HEK293 (cell line): Measurements from ENCODE around the gene KRTAP5-7.
A peak's percentile ranks its signal among the peaks of the same experiment; 100 is the strongest.
"Not testable (repeated sequence)": the region's sequence is repeated elsewhere in the genome, so short reads cannot be mapped to it uniquely, and the experiment has no call there.

Experiments used
- CTCF ChIA-PET: fragments of 350-600 bp; formaldehyde crosslinking; extraction: SDS; loops from one replicate; lab custom pipeline; 2021; ENCODE audit warnings: antibody characterized with exemption; lab: Yijun Ruan, JAX
- POLR2A ChIA-PET: fragments of 300-600 bp; formaldehyde crosslinking; extraction: SDS; loops from one replicate; lab custom pipeline; 2020; ENCODE audit warnings: antibody characterized with exemption, inconsistent platforms; lab: Yijun Ruan, JAX
- H3K27ac ChIP-seq: fragments of 200-500 bp; sonication (Bioruptor generic); 2 replicates; pipeline ENCODE4 v1.5.1; 2014; ENCODE audit warnings: low read depth, low read length, control low read depth, inconsistent platforms; ENCODE audit errors: extremely low read depth
- H3K36me3 ChIP-seq, 2 experiments: fragments of 200-500 bp in 1 of 2; sonication (Bioruptor generic) in 1 of 2; 1 replicate in 1 of 2; 2 replicates in 1 of 2; pipeline ENCODE4 v1.5.1; 2014 to 2017; ENCODE audit warnings: inconsistent platforms in 2 of 2, low read length in 2 of 2; ENCODE audit not compliant: control insufficient read depth in 2 of 2, insufficient read depth in 1 of 2
- H3K4me1 ChIP-seq: fragments of 200-500 bp; sonication (Bioruptor generic); 2 replicates; pipeline ENCODE4 v1.5.1; 2014; ENCODE audit warnings: mild to moderate bottlenecking, low read length, inconsistent platforms; ENCODE audit not compliant: control insufficient read depth, insufficient read depth
- H3K4me3 ChIP-seq: 2 replicates; pipeline ENCODE4 v1.5.1; 2011; ENCODE audit warnings: low read depth, mild to moderate bottlenecking, control low read depth, low read length, moderate library complexity
- H3K9me3 ChIP-seq: fragments of 200-500 bp; sonication (Bioruptor generic); 2 replicates; pipeline ENCODE4 v1.5.1; 2014; ENCODE audit warnings: low read depth, low read length, inconsistent platforms; ENCODE audit not compliant: control insufficient read depth, insufficient read depth
- AEBP2 ChIP-seq: fragments of 450-650 bp; formaldehyde crosslinking; IDR thresholded peaks from 2 replicates; pipeline ENCODE4 v1.5.1; 2016; ENCODE audit warnings: missing biosample characterization, missing genetic modification characterization, borderline replicate concordance
- ATF2 ChIP-seq: fragments of 450-650 bp; formaldehyde crosslinking; IDR thresholded peaks from 2 replicates; pipeline ENCODE4 v1.5.1; 2016; ENCODE audit warnings: missing biosample characterization, missing genetic modification characterization, low read depth
- HIC1 ChIP-seq: fragments of 450-650 bp; formaldehyde crosslinking; IDR thresholded peaks from 2 replicates; pipeline ENCODE4 v1.5.1; 2016; ENCODE audit warnings: missing biosample characterization, missing genetic modification characterization
- MZF1 ChIP-seq: fragments of 450-650 bp; formaldehyde crosslinking; IDR thresholded peaks from 2 replicates; pipeline ENCODE4 v1.5.1; 2017; ENCODE audit warnings: missing biosample characterization, missing genetic modification characterization, borderline replicate concordance
- PBX3 ChIP-seq: sonication (generic); formaldehyde crosslinking; IDR thresholded peaks from 2 replicates; pipeline ENCODE4 v1.8.1; 2022; ENCODE audit warnings: mild to moderate bottlenecking, moderate library complexity, missing genetic modification reagents
- SP7 ChIP-seq: fragments of 450-650 bp; formaldehyde crosslinking; IDR thresholded peaks from 2 replicates; pipeline ENCODE4 v1.5.1; 2016; ENCODE audit warnings: missing biosample characterization, missing genetic modification characterization
- ZBTB1 ChIP-seq: fragments of 450-650 bp; formaldehyde crosslinking; IDR thresholded peaks from 2 replicates; pipeline ENCODE4 v1.5.1; 2016; ENCODE audit warnings: missing biosample characterization, missing genetic modification characterization
- ZBTB20 ChIP-seq: fragments of 450-650 bp; formaldehyde crosslinking; IDR thresholded peaks from 2 replicates; pipeline ENCODE4 v1.5.1; 2016; ENCODE audit warnings: missing biosample characterization, missing genetic modification characterization
- ZBTB44 ChIP-seq: fragments of 450-650 bp; IDR thresholded peaks from 2 replicates; pipeline ENCODE4 v1.5.1; 2018; ENCODE audit warnings: missing biosample characterization, mild to moderate bottlenecking, missing genetic modification characterization
- ZNF157 ChIP-seq: fragments of 450-650 bp; formaldehyde crosslinking; IDR thresholded peaks from 2 replicates; pipeline ENCODE4 v1.5.1; 2016; ENCODE audit warnings: missing biosample characterization, missing genetic modification characterization
- ZNF600 ChIP-seq: fragments of 450-650 bp; formaldehyde crosslinking; IDR thresholded peaks from 2 replicates; pipeline ENCODE4 v1.5.1; 2016; ENCODE audit warnings: missing biosample characterization, missing genetic modification characterization
- ZNF704 ChIP-seq: fragments of 450-650 bp; formaldehyde crosslinking; IDR thresholded peaks from 2 replicates; pipeline ENCODE4 v1.5.1; 2016; ENCODE audit warnings: missing biosample characterization, missing genetic modification characterization

Gene KRTAP5-7

GRCh38 chr11:71572811-71573210 is 45.7 kb downstream of the KRTAP5-7 start:
- Histone ChIP-seq H3K36me3 (no peaks in the 10 kb centered on the region), H3K4me1 (no peaks in the 10 kb centered on the region), H3K27ac (no peak overlapping the region), H3K9me3 (no peaks in the 10 kb centered on the region), H3K4me3 (no peak overlapping the region)
- ChIA-PET CTCF (interaction anchor here (1.0 kb wide), 1 partner anchor 10 kb away, joined by 3 read pairs; no protein-coding TSS in a partner anchor), POLR2A (no interaction called here)
- TF ChIP-seq PBX3 (CRISPR knock-in tag) (no peak), ZNF704 (no peak)

- Histone ChIP-seq H3K36me3 (no peaks in the 10 kb centered on the region), H3K9me3 (no peaks in the 10 kb centered on the region), H3K27ac (no peak overlapping the region), H3K4me3 (no peak overlapping the region), H3K4me1 (no peaks in the 10 kb centered on the region)
- ChIA-PET POLR2A (no interaction called here), CTCF (interaction anchor here (0.6 kb wide), 2 partner anchors 8 to 10 kb away, joined by 3 read pairs; partner anchors contain the start of gene KRTAP5-11)
- TF ChIP-seq AEBP2 (tag by site-specific recombination), result no peak
- peak; percentile 95 for TF ChIP-seq ZNF157 (tag by site-specific recombination)
Measured at GRCh38 chr11:71574418-71574817, 47.4 kb downstream of the KRTAP5-7 start.

GRCh38 chr11:71575723-71576424 is 48.8 kb downstream of the KRTAP5-7 start:
- Histone ChIP-seq H3K4me3 (no peak overlapping the region), H3K4me1 (no peaks in the 10 kb centered on the region), H3K36me3 (no peaks in the 10 kb centered on the region), H3K9me3 (no peaks in the 10 kb centered on the region), H3K27ac (no peak overlapping the region)
- POLR2A ChIA-PET, result no interaction called here
- no peak for TF ChIP-seq SP7 (tag by site-specific recombination)
- TF ChIP-seq ZBTB1 (tag by site-specific recombination), result no peak
- no peak for TF ChIP-seq HIC1 (tag by site-specific recombination)
- TF ChIP-seq ZBTB20 (tag by site-specific recombination), result no peak
- TF ChIP-seq ZBTB44, result no peak
- no peak for TF ChIP-seq ZNF600 (tag by site-specific recombination)
- TF ChIP-seq MZF1 (tag by site-specific recombination), result no peak
- peak; percentile 47; the same call in 1 of the 2 replicates for TF ChIP-seq ATF2 (tag by site-specific recombination)
- CTCF ChIA-PET, result interaction anchor here (0.5 to 1.1 kb wide), 3 partner anchors 12 to 1153 kb away, joined by 3 to 5 read pairs (median 4); no protein-coding TSS in a partner anchor

GRCh38 chr11:71576688-71577465 is 49.8 kb downstream of the KRTAP5-7 start:
- CTCF ChIA-PET, result interaction anchor here (0.5 to 0.6 kb wide), 2 partner anchors 614 to 833 kb away, joined by 3 to 5 read pairs; no protein-coding TSS in a partner anchor
- H3K4me3 ChIP-seq, H3K4me1 ChIP-seq, H3K36me3 ChIP-seq, H3K27ac ChIP-seq, H3K9me3 ChIP-seq, POLR2A ChIA-PET: not testable (repeated sequence)
